Right cardiac atrium (tissue), 5 donors: ENCODE results near the gene MAGI2. TPM values are rescaled to one million over a fixed set of nuclear protein-coding genes. Genes with fewer than 3 reads are reported as not detected.

Experiments used
- ATAC-seq, 2 donors: fragments of 200-7000 bp; cut with Tn5 transposase; one replicate each; pipeline versions ENCODE4 v1.8.0 to v1.9.1; 2020; ENCODE audit warnings: moderate library complexity in 2 of 2, mild to moderate bottlenecking in 1 of 2
- DNase-seq, 3 donors: peaks; one replicate each; pipeline ENCODE4 v3.0.0-alpha.2; 2020
- H3K27ac ChIP-seq: one replicate; pipeline ENCODE4 v1.5.1; 2013; ENCODE audit warnings: mild to moderate bottlenecking, low read length, control low read depth, moderate library complexity
- H3K27me3 ChIP-seq: one replicate; pipeline ENCODE4 v1.6.1; 2013; ENCODE audit not compliant: control insufficient read depth, insufficient read depth
- H3K4me1 ChIP-seq: one replicate; pipeline ENCODE4 v1.6.1; 2013; ENCODE audit warnings: low read length; ENCODE audit not compliant: control insufficient read depth, insufficient read depth
- H3K4me3 ChIP-seq: one replicate; pipeline ENCODE4 v1.5.1; 2013; ENCODE audit warnings: low read length, control low read depth
- H3K9me3 ChIP-seq: one replicate; pipeline ENCODE4 v1.6.1; 2013; ENCODE audit warnings: low read length; ENCODE audit not compliant: control insufficient read depth
- WGBS: extraction: QIAGEN DNeasy Blood & Tissue Kit; methylation state at CpG from one replicate; pipeline ENCODE4 v1.1.7; 2013; 5-methylcytosine and 5-hydroxymethylcytosine counted together
- intact Hi-C, 4 donors: fragments of 100-400 bp; cut with DNase I; formaldehyde crosslinking; loops; one replicate each; pipeline versions ENCODE4 v1.11.0 to v1.14.0; 2022 to 2023
- polyA plus RNA-seq: library from polyadenylated mRNA; stranded (reverse); fragments of 200-250 nt; gene quantifications from one replicate; pipeline ENCODE4 v1.2.3, GENCODE V29; 2013
- total RNA-seq, 4 donors: library from RNA; stranded (reverse); fragmentation: NEBNext Ultra II Directional; extraction: Animal tissue kit (Norgen Biotek cat#: 25700); gene quantifications; one replicate each; pipeline ENCODE4 v1.2.1, GENCODE V29; 2021
- donor health status: healthy with polysubstance abuse.
- donor health status: DM: no; HTN: yes; CAD: no.
- donor health status: DM: no; HTN: no; CAD: no.
- donor health status: DM: no; HTN: yes; CAD: no; lungs with severe emphysema.
- donor health status: DM: yes; HTN: yes; CAD: no.

The MAGI2 gene
- total and polyA plus RNA-seq, 5 donors: 3.2 to 9.9 (median 7.9) TPM

DNA sequence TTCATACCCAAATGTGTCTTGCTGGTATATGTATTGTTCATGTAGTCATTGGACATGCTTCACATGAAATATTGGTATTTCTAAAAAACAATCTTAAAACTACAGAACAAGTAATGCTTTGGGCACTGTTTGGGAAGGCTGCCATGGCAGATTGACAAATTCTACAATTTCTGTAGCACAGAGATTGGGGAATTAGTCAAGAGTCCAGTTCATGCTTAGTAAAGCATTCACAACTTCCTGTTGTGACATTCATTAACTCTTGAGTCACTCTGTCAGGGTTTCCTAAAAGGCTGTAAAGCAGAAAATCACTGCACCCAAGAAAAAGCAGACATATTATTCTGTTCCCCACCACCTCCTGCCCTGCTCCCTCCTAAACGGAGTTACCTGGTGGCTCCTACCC is 1256.0 kb downstream of the MAGI2 start:
- Histone ChIP-seq H3K4me3 (no peak overlapping the region), H3K9me3 (no peaks in the 10 kb centered on the region), H3K27me3 (no peaks in the 10 kb centered on the region), H3K4me1 (no peaks in the 10 kb centered on the region), H3K27ac (no peak overlapping the region)
- intact Hi-C loops: no loop called here
- no peak for ATAC-seq
- WGBS: 91% methylated on average over 1 of the region's 1 CpG
- no peak for DNase-seq

DNA sequence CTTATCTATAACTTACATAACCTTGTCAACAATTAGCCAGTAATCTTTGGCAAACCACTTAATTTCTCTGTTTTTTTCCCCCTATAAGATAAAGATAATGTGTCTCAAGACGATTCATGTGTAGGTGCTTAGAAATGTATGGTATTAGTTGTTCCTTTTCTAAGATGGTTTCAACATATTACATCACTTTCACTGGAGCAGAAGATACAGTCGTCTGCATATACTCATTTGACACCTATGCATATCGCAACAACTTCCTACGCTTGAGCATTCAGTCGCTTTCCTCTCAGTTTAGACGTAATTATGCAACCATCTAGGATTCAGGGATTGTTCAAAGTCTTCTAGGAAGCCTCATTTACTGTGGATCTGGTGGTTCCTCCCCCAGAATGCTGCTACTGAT is 1258.2 kb downstream of the MAGI2 start:
- no peak for DNase-seq

DNA sequence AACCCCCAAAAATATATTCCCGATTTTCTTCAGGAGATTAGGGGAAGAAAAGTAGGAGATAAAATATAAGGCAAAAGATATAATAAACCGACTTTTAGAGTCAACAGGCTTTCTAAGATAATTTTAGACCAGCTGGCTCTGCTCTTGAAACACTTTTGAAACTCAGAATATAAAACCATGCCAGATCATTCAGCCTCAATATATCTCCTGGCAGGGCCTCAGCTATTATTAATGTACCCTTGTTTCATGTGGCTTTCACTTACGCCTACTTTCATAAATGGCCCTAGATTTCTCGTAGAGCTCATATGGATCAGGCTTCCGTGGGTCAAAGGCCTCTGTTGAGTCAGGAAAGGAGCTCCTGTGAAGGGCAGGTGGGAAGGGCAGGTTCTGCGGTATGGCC is 1258.9 kb downstream of the MAGI2 start:
- Histone ChIP-seq H3K27ac (no peak overlapping the region), H3K4me1 (no peaks in the 10 kb centered on the region), H3K9me3 (no peaks in the 10 kb centered on the region), H3K4me3 (no peak overlapping the region), H3K27me3 (no peaks in the 10 kb centered on the region)
- peak in 1 of 2 donors; percentile 73 for ATAC-seq
- intact Hi-C loops: no loop called here
- no peak for DNase-seq
- WGBS: 45% methylated on average over 6 of the region's 6 CpGs

More for the DNA sequence above, 1258.2 kb downstream of the MAGI2 start:
- 60% methylated on average over 6 of the region's 6 CpGs for WGBS
- Histone ChIP-seq H3K4me1 (no peaks in the 10 kb centered on the region), H3K27ac (no peak overlapping the region), H3K27me3 (no peaks in the 10 kb centered on the region), H3K9me3 (no peaks in the 10 kb centered on the region), H3K4me3 (no peak overlapping the region)
- no peak for ATAC-seq
- intact Hi-C loops: no loop called here

DNA sequence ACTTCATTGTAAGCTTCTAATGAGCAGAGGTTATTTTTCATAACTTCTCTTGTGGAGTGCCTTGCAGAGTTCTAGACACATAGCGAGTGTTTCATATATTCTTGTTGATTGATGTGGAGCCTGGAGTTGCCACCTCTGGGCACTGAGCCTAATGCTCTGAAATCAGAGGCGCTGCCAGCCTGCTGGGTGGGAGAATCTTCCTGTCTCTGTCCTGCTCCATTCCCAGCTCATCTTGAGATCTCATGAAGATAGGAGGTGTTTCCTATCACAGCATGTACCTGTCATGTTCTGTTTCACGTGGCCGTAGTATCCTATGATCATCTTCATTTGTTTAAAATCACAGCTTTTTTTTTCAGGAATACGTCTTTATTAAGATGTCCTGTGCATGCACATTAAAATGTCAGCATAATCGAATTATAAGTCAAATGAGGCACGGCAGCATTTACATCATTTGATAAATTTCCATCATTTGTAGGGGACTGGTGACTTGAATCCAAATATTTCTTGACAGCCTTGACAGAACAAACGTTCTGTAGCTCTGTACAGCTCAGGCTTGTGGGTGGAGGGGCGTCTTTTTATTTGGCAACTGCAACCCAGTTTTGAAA is 1261.9 kb downstream of the MAGI2 start:
- WGBS: 65% methylated on average over 9 of the region's 9 CpGs
- Histone ChIP-seq H3K4me1 (no peaks in the 10 kb centered on the region), H3K27me3 (no peaks in the 10 kb centered on the region), H3K27ac (no peak overlapping the region), H3K9me3 (no peaks in the 10 kb centered on the region), H3K4me3 (no peak overlapping the region)
- ATAC-seq (peak in 1 of 2 donors; percentile 52), DNase-seq (no peak)
- intact Hi-C loops: no loop called here

DNA sequence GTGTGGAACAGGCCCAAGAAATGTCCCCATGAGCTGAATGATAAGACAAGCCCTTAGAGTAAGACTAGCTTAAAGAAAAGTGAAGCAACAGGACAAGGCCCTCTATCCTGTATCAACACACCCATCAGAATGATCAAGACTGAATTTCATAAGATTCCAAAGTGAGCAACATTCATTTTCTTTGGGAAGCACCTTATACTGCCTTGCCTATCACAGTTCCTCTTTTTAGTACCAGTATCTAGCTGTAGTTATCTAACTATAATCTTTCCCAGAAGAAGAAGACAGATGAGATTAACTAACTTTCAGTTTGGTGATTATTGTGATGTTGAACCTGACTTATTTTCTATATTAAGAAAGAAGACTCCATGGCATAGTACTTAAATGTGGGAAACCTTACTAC is 1263.7 kb downstream of the MAGI2 start:
- Histone ChIP-seq H3K9me3 (no peaks in the 10 kb centered on the region), H3K4me1 (no peaks in the 10 kb centered on the region), H3K4me3 (no peak overlapping the region), H3K27ac (no peak overlapping the region), H3K27me3 (no peaks in the 10 kb centered on the region)
- DNase-seq (no peak), ATAC-seq (no peak)
- intact Hi-C loops: no loop called here

DNA sequence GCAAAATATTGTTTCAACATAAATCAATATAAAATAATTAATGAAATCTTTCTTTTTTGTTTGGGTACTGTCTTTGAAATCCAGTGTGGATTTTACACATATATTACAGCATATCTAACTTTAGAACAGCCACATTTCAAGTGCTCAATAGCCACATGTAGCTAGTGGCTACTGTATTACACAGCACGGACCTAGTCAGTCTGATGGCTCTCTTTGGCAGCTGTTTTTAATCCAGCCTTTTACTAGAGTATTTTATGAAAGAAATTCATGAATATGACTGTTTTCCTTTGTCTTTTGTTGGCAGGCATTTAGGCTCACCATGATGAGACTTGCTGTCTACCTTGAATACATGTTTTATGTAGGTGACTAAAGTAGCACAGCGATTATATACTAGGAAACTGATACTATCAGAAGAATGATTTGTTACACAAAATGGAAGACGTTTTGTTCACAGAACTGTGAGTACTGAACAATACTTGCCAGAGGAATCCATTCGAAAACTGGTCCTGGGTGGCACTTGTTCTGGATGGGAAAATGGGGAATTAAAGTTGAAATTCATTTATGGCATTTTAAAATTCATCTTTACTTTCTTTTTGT is 1268.2 kb downstream of the MAGI2 start:
- Histone ChIP-seq H3K4me1 (no peaks in the 10 kb centered on the region), H3K9me3 (no peaks in the 10 kb centered on the region), H3K27ac (no peak overlapping the region), H3K27me3 (no peaks in the 10 kb centered on the region), H3K4me3 (no peak overlapping the region)
- no peak for ATAC-seq
- intact Hi-C loops: no loop called here
- WGBS: 85% methylated on average over 4 of the region's 4 CpGs
- no peak for DNase-seq

DNA sequence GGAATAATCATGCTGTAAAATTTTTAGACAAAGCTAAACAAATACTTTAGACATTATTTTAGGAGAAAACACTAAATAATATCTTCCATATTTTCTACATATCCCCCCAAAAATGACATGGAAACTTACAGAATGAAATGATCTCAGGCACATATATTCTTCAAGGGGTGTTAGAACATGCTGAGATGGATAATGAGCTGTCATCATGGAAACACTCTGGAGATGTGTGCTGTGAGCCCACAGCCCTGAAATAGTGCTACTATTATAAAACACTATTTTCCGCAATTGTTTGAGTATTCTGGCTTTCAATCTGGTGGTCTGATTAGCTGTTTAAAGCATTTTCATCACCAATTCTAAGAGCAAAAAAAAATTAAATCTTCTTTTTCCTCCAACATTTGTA is 1269.2 kb downstream of the MAGI2 start:
- DNase-seq (no peak), ATAC-seq (no peak)
- H3K27ac ChIP-seq: no peak overlapping the region
- intact Hi-C loops: no loop called here
- 98% methylated on average over 1 of the region's 1 CpG for WGBS
- no peak overlapping the region for H3K4me3 ChIP-seq
- H3K27me3 ChIP-seq: no peaks in the 10 kb centered on the region
- no peaks in the 10 kb centered on the region for H3K4me1 ChIP-seq
- H3K9me3 ChIP-seq: no peaks in the 10 kb centered on the region

DNA sequence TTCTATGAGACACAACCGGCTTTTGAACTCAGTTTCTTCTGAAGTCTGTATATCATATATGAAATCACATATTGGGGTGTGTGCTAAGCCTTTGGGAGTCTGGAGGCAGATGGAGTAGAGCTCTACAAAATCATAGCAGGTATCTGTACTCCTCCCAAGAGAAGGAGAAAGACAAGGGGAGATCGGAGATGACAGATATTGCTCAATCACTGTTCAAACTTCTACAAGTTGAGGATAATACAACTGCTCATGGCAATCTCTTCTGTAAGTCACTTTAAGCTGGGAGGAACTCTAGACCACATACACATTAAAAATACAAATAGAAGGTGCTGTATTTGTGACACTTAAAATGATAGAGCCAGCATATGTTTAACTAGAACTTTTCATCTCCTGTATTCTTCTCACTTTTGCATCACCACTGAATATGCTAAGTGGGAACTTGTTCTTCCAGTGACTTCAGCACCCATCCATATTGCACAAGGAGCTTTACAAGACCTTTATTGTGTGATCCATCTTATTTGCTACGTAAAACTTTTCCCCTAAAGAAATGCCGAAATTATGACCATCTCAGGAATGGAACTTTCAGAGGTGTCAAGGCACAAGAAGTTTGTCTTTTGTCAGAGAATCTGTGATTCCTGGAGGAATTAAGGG is 1273.5 kb downstream of the MAGI2 start:
- Histone ChIP-seq H3K4me3 (no peak overlapping the region), H3K4me1 (peaks cover 5% of the 10 kb centered on the region), H3K27me3 (no peaks in the 10 kb centered on the region), H3K9me3 (no peaks in the 10 kb centered on the region), H3K27ac (no peak overlapping the region)
- intact Hi-C loops: no loop called here
- DNase-seq (no peak), ATAC-seq (no peak)
- 92% methylated on average over 4 of the region's 4 CpGs for WGBS

DNA sequence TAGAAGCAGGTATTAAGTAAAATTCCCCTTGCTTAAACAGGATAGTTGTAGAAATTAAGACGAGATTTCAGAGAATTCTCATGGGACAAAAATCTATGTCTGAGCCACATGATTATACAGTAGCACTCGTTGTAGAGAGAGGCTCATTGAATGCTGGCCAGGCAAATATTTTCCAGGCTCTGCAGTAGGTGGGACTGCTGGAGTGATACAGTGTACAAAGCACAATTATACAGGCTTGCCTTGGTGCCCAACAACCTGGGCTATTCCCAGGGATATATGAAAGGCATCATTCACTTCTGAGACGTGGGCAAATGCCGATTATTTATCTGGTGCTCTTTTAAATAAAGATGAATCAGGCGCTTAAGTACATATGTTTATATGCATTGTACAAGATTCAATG is 1274.3 kb downstream of the MAGI2 start:
- ATAC-seq (no peak), DNase-seq (no peak)
- Histone ChIP-seq H3K9me3 (no peaks in the 10 kb centered on the region), H3K4me3 (no peak overlapping the region), H3K4me1 (peaks cover 5% of the 10 kb centered on the region), H3K27me3 (no peaks in the 10 kb centered on the region), H3K27ac (no peak overlapping the region)
- intact Hi-C loops: no loop called here
- 60% methylated on average over 5 of the region's 5 CpGs for WGBS

DNA sequence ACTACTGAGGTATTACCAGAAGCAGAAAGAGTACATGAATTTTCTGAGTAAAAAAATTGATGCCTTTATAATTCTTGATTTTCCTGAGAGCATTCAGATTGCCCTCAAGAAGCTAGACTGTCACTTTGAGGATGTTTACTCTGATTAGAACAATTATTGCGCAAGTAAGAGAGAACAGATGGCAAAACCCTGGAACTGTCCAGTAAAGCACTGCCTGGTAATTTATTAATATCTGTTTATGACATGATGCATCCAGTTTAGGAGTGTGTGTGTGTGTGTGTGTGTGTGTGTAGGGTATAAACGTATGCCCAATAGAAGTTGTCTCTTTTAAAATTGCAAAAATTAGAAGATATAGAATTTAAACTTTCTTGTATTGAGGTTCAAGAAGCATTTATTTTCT is 1275.1 kb downstream of the MAGI2 start:
- Histone ChIP-seq H3K27me3 (no peaks in the 10 kb centered on the region), H3K27ac (no peak overlapping the region), H3K4me1 (peaks cover 5% of the 10 kb centered on the region), H3K9me3 (no peaks in the 10 kb centered on the region), H3K4me3 (no peak overlapping the region)
- intact Hi-C loops: no loop called here
- ATAC-seq: no peak
- no peak for DNase-seq
- 88% methylated on average over 2 of the region's 2 CpGs for WGBS

DNA sequence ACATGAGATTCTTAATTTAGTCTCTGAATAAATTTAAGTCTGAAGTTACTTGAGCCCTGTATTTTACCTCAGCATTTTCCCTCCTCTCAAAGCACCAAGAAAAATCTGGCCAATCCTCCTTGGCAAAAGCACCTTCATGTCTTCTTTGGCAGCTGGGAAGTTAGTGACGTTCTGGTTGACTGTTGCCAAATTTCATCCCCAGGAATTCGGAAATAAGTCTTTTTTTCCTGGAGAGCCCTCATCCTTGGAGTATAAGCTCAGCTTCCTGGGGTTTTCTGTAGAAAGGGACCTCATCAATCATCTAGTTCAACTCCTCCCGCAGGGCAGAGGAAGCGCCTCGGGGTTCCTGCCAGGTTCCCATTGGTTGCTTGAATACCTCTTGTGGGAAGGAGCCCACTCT is 1277.3 kb downstream of the MAGI2 start:
- ATAC-seq: peak in 1 of 2 donors; percentile 56
- no peak for DNase-seq
- Histone ChIP-seq H3K27me3 (no peaks in the 10 kb centered on the region), H3K4me3 (no peak overlapping the region), H3K9me3 (no peaks in the 10 kb centered on the region), H3K4me1 (peaks cover 5% of the 10 kb centered on the region), H3K27ac (no peak overlapping the region)
- intact Hi-C loops: no loop called here
- WGBS: 29% methylated on average over 5 of the region's 5 CpGs
